GM23338 (cell line): ENCODE results near the gene PHF13. TPM values are rescaled to one million over a fixed set of nuclear protein-coding genes. Genes with fewer than 3 reads are reported as not detected.

Experiments used
- ATAC-seq: fragments of 200-7000 bp; cut with Tn5 transposase; 3 replicates; pipeline ENCODE4 v1.9.1; 2020
- DNase-seq: peaks from one replicate; pipeline ENCODE4 v3.0.0-alpha.2; 2015; ENCODE audit warnings: low spot score
- H2AFZ ChIP-seq: fragments of 200-600 bp; sonication (generic); 2 replicates; pipeline ENCODE4 v1.8.0; 2016; ENCODE audit warnings: antibody characterized with exemption, mild to moderate bottlenecking, moderate library complexity
- H3F3A ChIP-seq: fragments of 200-600 bp; sonication (generic); replicated peaks from 2 replicates; pipeline ENCODE4 v1.8.0; 2017; ENCODE audit warnings: antibody characterized with exemption, mixed run types, low read depth
- H3K27ac ChIP-seq: fragments of 200-600 bp; sonication (generic); 2 replicates; pipeline ENCODE4 v1.6.1; 2016; ENCODE audit warnings: low read depth
- H3K27me3 ChIP-seq: fragments of 200-600 bp; sonication (generic); 2 replicates; pipeline ENCODE4 v1.8.0; 2016; ENCODE audit warnings: mild to moderate bottlenecking, mixed run types, moderate library complexity; ENCODE audit not compliant: insufficient read depth
- H3K36me3 ChIP-seq: fragments of 200-600 bp; sonication (generic); 2 replicates; pipeline ENCODE4 v1.8.0; 2016; ENCODE audit warnings: mild to moderate bottlenecking; ENCODE audit not compliant: insufficient read depth
- H3K4me1 ChIP-seq: fragments of 200-600 bp; sonication (generic); 2 replicates; pipeline ENCODE4 v1.8.0; 2016; ENCODE audit warnings: mild to moderate bottlenecking, moderate library complexity; ENCODE audit not compliant: insufficient read depth
- H3K4me2 ChIP-seq: fragments of 200-600 bp; sonication (generic); 2 replicates; pipeline ENCODE4 v1.7.1; 2017; ENCODE audit warnings: mixed run types
- H3K4me3 ChIP-seq: fragments of 200-600 bp; sonication (generic); 2 replicates; pipeline ENCODE4 v1.6.1; 2016; ENCODE audit warnings: mixed run types
- H3K79me2 ChIP-seq: fragments of 200-600 bp; sonication (generic); replicated peaks from 2 replicates; pipeline ENCODE4 v1.8.0; 2017; ENCODE audit warnings: mild to moderate bottlenecking; ENCODE audit not compliant: insufficient read depth
- H3K9me2 ChIP-seq: fragments of 200-600 bp; sonication (generic); 2 replicates; pipeline ENCODE4 v1.8.0; 2017; ENCODE audit not compliant: insufficient read depth
- H4K20me1 ChIP-seq: fragments of 200-600 bp; sonication (generic); replicated peaks from 2 replicates; pipeline ENCODE4 v1.8.0; 2017; ENCODE audit warnings: mild to moderate bottlenecking; ENCODE audit not compliant: insufficient read depth
- H3K27ac Mint-ChIP-seq: 2 replicates; pipeline ENCODE4 v1.8.0; 2020; ENCODE audit warnings: inconsistent platforms, mild to moderate bottlenecking, moderate library complexity, mixed read lengths
- H3K27me3 Mint-ChIP-seq: 3 replicates; pipeline ENCODE4 v1.8.0; 2022; ENCODE audit warnings: low read depth, mild to moderate bottlenecking, moderate library complexity, mixed read lengths, inconsistent platforms; ENCODE audit not compliant: insufficient read depth, poor library complexity
- H3K36me3 Mint-ChIP-seq: 3 replicates; pipeline ENCODE4 v1.8.0; 2021; ENCODE audit warnings: low read depth, mild to moderate bottlenecking, inconsistent platforms, moderate library complexity, mixed read lengths
- H3K4me1 Mint-ChIP-seq: 3 replicates; pipeline ENCODE4 v1.8.0; 2020; ENCODE audit warnings: mild to moderate bottlenecking, inconsistent platforms, mixed read lengths
- H3K4me3 Mint-ChIP-seq: 3 replicates; pipeline ENCODE4 v1.8.0; 2021; ENCODE audit warnings: moderate library complexity, mild to moderate bottlenecking, inconsistent platforms, mixed read lengths
- H3K9me3 Mint-ChIP-seq: 3 replicates; pipeline ENCODE4 v1.8.0; 2020; ENCODE audit warnings: moderate library complexity, mild to moderate bottlenecking, inconsistent platforms, mixed read lengths
- CREB1 ChIP-seq: fragments of 250-450 bp; sonication (Bioruptor Pico); IDR thresholded peaks from 2 replicates; pipeline ENCODE4 v1.5.0; 2020; ENCODE audit warnings: low read depth, mild to moderate bottlenecking, moderate library complexity
- EZH2 ChIP-seq: fragments of 200-600 bp; sonication (generic); IDR thresholded peaks from one replicate; pipeline ENCODE4 v1.8.0; 2017; ENCODE audit warnings: antibody characterized with exemption, mild to moderate bottlenecking, low read depth; ENCODE audit not compliant: unreplicated experiment
- EZH2phosphoT487 ChIP-seq: fragments of 200-600 bp; sonication (generic); IDR thresholded peaks from one replicate; pipeline ENCODE4 v1.8.1; 2018; ENCODE audit warnings: antibody characterized with exemption; ENCODE audit not compliant: unreplicated experiment
- JUNB ChIP-seq: IDR thresholded peaks from one replicate; pipeline ENCODE4 v1.6.1; 2016; ENCODE audit warnings: antibody characterized with exemption; ENCODE audit not compliant: unreplicated experiment
- NANOG ChIP-seq: IDR thresholded peaks from 2 replicates; pipeline ENCODE4 v1.6.1; 2016; ENCODE audit warnings: antibody characterized with exemption, borderline replicate concordance
- POLR2AphosphoS5 ChIP-seq: IDR thresholded peaks from 2 replicates; pipeline ENCODE4 v1.6.1; 2016; ENCODE audit warnings: antibody characterized with exemption, low read depth
- REST ChIP-seq: IDR thresholded peaks from one replicate; pipeline ENCODE4 v1.6.1; 2018; ENCODE audit warnings: antibody characterized with exemption; ENCODE audit not compliant: unreplicated experiment
- STAT1 ChIP-seq: IDR thresholded peaks from one replicate; pipeline ENCODE4 v1.6.1; 2016; ENCODE audit warnings: antibody characterized with exemption; ENCODE audit not compliant: unreplicated experiment
- ZNF114 ChIP-seq: fragments of 250-450 bp; sonication (Bioruptor Pico); IDR thresholded peaks from 2 replicates; pipeline ENCODE4 v1.5.0; 2020; ENCODE audit warnings: mild to moderate bottlenecking, moderate library complexity
- ZNF331 ChIP-seq: fragments of 250-450 bp; sonication (Bioruptor Pico); IDR thresholded peaks from 2 replicates; pipeline ENCODE4 v1.5.0; 2020; ENCODE audit warnings: low read depth, mild to moderate bottlenecking, moderate library complexity
- polyA plus RNA-seq: library from polyadenylated mRNA; unstranded; fragments of >200 nt; fragmentation: Nextera tagmentation; extraction: Ambion mirVana; gene quantifications from 2 replicates; pipeline ENCODE4 v1.2.1, GENCODE V29; 2016
- total RNA-seq: library from RNA; depleted of rRNA; stranded (reverse); fragments of >200 nt; shearing (Covaris generic); gene quantifications from 2 replicates; pipeline ENCODE4 v1.2.3, GENCODE V29; 2014
- TF ChIP-seq, protein P1 (sequence below): IDR thresholded peaks from 2 replicates; pipeline ENCODE4 v1.6.1; 2016; ENCODE audit warnings: antibody characterized with exemption
- TF ChIP-seq, protein P2 (sequence below), 2 experiments: fragments of 200-600 bp in 1 of 2; sonication (generic) in 1 of 2; conservative IDR thresholded peaks; 2 replicates each; pipeline versions ENCODE4 v1.5.1 to v1.6.1; 2016 to 2017; ENCODE audit warnings: antibody characterized with exemption in 2 of 2, low read depth in 2 of 2, mild to moderate bottlenecking in 2 of 2, moderate library complexity in 1 of 2
- TF ChIP-seq, protein P3 (sequence below): fragments of 250-450 bp; sonication (Bioruptor Pico); IDR thresholded peaks from 2 replicates; pipeline ENCODE4 v1.5.0; 2020; ENCODE audit warnings: mild to moderate bottlenecking, moderate library complexity

The PHF13 gene
- total and polyA plus RNA-seq, 2 experiments from 2014 or later = 12.1 to 33.2 TPM

GRCh38 chr1:6653436-6654290, 40.1 kb downstream of the PHF13 start:
- H3K4me1 ChIP-seq = no peaks in the 10 kb centered on the region
- no peaks in the 10 kb centered on the region for H3K27me3 Mint-ChIP-seq
- H3K27ac Mint-ChIP-seq = no peak overlapping the region; the same call in 1 of the 2 replicates

More at GRCh38 chr1:6653436-6654290, 40.1 kb downstream of the PHF13 start:
- no peaks in the 10 kb centered on the region for H3K27me3 ChIP-seq
- H3K27ac ChIP-seq = no peak overlapping the region
- H4K20me1 ChIP-seq = no peaks in the 10 kb centered on the region; the same call in 1 of the 2 replicates
- Mint-ChIP-seq H3K4me1 (no peaks in the 10 kb centered on the region), H3K4me3 (no peak overlapping the region), H3K9me3 (no peaks in the 10 kb centered on the region), H3K36me3 (peaks cover 43% of the 10 kb centered on the region)
- no peak overlapping the region for H2AFZ ChIP-seq
- H3K4me2 ChIP-seq = no peak overlapping the region
- ATAC-seq (no peak), DNase-seq (no peak)
- no peaks in the 10 kb centered on the region for H3F3A ChIP-seq
- peaks cover 16% of the 10 kb centered on the region for H3K36me3 ChIP-seq
- no peaks in the 10 kb centered on the region for H3K9me2 ChIP-seq
- TF ChIP-seq ZNF114 (CRISPR knock-in tag) = no peak
- TF ChIP-seq CREB1 (CRISPR knock-in tag) = no peak
- no peak for TF ChIP-seq EZH2
- no peak for TF ChIP-seq EZH2phosphoT487
- no peak for TF ChIP-seq NANOG
- no peak for TF ChIP-seq ZNF331
- TF ChIP-seq, protein P1, sequence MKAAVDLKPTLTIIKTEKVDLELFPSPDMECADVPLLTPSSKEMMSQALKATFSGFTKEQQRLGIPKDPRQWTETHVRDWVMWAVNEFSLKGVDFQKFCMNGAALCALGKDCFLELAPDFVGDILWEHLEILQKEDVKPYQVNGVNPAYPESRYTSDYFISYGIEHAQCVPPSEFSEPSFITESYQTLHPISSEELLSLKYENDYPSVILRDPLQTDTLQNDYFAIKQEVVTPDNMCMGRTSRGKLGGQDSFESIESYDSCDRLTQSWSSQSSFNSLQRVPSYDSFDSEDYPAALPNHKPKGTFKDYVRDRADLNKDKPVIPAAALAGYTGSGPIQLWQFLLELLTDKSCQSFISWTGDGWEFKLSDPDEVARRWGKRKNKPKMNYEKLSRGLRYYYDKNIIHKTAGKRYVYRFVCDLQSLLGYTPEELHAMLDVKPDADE = no peak
- TF ChIP-seq STAT1 = no peak
- no peak for TF ChIP-seq POLR2AphosphoS5
- TF ChIP-seq, protein P2, sequence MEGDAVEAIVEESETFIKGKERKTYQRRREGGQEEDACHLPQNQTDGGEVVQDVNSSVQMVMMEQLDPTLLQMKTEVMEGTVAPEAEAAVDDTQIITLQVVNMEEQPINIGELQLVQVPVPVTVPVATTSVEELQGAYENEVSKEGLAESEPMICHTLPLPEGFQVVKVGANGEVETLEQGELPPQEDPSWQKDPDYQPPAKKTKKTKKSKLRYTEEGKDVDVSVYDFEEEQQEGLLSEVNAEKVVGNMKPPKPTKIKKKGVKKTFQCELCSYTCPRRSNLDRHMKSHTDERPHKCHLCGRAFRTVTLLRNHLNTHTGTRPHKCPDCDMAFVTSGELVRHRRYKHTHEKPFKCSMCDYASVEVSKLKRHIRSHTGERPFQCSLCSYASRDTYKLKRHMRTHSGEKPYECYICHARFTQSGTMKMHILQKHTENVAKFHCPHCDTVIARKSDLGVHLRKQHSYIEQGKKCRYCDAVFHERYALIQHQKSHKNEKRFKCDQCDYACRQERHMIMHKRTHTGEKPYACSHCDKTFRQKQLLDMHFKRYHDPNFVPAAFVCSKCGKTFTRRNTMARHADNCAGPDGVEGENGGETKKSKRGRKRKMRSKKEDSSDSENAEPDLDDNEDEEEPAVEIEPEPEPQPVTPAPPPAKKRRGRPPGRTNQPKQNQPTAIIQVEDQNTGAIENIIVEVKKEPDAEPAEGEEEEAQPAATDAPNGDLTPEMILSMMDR (conservative IDR thresholded peaks at IDR 0.05; ENCODE audit: low read depth in 2 of 2) = no peak
- TF ChIP-seq, protein P3, sequence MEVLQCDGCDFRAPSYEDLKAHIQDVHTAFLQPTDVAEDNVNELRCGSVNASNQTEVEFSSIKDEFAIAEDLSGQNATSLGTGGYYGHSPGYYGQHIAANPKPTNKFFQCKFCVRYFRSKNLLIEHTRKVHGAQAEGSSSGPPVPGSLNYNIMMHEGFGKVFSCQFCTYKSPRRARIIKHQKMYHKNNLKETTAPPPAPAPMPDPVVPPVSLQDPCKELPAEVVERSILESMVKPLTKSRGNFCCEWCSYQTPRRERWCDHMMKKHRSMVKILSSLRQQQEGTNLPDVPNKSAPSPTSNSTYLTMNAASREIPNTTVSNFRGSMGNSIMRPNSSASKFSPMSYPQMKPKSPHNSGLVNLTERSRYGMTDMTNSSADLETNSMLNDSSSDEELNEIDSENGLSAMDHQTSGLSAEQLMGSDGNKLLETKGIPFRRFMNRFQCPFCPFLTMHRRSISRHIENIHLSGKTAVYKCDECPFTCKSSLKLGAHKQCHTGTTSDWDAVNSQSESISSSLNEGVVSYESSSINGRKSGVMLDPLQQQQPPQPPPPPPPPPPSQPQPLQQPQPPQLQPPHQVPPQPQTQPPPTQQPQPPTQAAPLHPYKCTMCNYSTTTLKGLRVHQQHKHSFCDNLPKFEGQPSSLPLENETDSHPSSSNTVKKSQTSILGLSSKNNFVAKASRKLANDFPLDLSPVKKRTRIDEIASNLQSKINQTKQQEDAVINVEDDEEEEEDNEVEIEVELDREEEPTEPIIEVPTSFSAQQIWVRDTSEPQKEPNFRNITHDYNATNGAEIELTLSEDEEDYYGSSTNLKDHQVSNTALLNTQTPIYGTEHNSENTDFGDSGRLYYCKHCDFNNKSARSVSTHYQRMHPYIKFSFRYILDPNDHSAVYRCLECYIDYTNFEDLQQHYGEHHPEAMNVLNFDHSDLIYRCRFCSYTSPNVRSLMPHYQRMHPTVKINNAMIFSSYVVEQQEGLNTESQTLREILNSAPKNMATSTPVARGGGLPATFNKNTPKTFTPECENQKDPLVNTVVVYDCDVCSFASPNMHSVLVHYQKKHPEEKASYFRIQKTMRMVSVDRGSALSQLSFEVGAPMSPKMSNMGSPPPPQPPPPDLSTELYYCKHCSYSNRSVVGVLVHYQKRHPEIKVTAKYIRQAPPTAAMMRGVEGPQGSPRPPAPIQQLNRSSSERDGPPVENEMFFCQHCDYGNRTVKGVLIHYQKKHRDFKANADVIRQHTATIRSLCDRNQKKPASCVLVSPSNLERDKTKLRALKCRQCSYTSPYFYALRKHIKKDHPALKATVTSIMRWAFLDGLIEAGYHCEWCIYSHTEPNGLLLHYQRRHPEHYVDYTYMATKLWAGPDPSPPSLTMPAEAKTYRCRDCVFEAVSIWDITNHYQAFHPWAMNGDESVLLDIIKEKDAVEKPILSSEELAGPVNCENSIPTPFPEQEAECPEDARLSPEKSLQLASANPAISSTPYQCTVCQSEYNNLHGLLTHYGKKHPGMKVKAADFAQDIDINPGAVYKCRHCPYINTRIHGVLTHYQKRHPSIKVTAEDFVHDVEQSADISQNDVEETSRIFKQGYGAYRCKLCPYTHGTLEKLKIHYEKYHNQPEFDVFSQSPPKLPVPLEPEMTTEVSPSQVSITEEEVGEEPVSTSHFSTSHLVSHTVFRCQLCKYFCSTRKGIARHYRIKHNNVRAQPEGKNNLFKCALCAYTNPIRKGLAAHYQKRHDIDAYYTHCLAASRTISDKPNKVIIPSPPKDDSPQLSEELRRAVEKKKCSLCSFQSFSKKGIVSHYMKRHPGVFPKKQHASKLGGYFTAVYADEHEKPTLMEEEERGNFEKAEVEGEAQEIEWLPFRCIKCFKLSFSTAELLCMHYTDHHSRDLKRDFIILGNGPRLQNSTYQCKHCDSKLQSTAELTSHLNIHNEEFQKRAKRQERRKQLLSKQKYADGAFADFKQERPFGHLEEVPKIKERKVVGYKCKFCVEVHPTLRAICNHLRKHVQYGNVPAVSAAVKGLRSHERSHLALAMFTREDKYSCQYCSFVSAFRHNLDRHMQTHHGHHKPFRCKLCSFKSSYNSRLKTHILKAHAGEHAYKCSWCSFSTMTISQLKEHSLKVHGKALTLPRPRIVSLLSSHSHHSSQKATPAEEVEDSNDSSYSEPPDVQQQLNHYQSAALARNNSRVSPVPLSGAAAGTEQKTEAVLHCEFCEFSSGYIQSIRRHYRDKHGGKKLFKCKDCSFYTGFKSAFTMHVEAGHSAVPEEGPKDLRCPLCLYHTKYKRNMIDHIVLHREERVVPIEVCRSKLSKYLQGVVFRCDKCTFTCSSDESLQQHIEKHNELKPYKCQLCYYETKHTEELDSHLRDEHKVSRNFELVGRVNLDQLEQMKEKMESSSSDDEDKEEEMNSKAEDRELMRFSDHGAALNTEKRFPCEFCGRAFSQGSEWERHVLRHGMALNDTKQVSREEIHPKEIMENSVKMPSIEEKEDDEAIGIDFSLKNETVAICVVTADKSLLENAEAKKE (CRISPR knock-in tag) = no peak
- TF ChIP-seq JUNB = no peak
- no peak for TF ChIP-seq REST
- H3K4me3 ChIP-seq = no peak overlapping the region
- peaks cover 11% of the 10 kb centered on the region for H3K79me2 ChIP-seq
